Superior temporal gyrus (tissue), 1 donor: ENCODE results near the gene MRM2.
A peak's percentile ranks its signal among the peaks of the same experiment; 100 is the strongest.
"Not testable (repeated sequence)": the region's sequence is repeated elsewhere in the genome, so short reads cannot be mapped to it uniquely, and the experiment has no call there.

ENCODE experiments used
- DNase-seq: peaks from one replicate; pipeline ENCODE4 v3.0.0-alpha.2; 2016; ENCODE audit errors: extremely low spot score

Gene MRM2

DNA sequence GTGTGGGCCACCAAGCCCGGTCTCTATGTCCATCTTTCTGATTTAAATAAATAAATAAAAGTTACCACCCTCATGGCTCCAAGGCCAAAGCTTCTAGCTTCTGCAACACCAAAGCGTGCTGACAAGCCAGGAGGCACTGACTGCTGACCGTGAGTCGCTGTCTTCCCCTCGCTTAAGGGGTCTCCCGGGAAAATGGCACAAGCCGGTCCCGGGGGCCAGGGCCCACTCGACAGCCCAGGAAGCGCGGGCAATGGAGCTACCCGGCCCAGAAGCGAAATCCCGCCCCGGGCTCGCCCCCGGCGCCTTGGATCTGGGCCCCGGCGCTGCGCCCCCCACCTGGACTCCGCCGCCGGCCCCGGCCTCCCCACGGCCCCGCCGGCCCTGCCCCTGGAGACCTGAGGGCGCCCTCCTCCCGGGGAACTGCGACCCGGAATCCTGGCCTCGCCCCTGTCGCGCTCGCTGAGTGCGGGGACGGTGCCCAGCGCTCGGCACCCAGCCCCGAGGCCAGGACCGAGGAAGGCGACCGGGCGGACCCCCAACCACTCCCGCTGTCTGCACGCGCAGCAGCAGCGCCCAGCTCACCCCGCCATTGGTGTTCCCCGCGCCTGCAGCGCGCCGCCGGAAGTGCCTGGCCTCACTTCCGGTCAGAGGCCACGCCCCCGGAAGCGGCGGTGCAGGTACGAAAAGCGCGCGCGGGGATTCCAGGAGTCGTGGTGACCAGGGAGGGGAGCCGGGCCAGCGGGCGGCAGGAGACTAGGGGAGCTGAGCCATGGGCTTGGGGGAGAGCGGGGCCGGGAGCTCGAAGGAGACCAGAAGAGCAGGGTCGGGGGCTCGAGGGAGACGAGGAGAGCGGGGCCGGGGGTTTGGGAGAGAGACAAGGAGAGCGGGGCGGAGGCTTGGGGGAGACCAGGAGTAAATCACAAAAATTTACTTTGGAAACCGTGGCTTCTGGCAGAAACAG, at the start of gene MRM2, which contains the start of gene NUDT1:
MRM2 (minus strand) TSS at position 626 of the 961 bp plus-strand sequence; CDS start at position 590, 36 bp downstream.
NUDT1 (plus strand) TSS at position 647 of the 961 bp plus-strand sequence. CDS start 2,349 bp downstream, outside the sequence.
- DNase-seq = peak; percentile 77

DNA sequence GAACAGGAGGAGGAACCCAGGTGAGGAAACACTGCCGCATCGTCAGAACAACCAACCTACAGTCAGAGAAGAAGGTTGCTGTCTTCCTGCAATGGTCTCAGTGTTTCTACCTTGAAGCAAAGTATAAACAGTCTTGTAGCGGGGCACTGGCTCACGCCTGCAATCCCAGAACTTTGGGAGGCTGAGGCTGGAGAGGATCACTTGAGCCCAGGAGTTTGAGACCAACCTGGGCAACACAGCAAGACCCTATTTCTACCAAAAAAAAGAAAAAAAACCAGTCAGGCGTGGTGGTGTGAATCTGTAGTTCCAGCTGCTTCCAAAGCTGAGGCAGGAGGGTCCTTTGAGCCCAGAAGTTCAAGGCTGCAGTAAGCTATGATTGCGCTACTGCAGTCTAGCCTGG, 48.9 kb upstream of the MRM2 start:
- DNase-seq = no peak

DNA sequence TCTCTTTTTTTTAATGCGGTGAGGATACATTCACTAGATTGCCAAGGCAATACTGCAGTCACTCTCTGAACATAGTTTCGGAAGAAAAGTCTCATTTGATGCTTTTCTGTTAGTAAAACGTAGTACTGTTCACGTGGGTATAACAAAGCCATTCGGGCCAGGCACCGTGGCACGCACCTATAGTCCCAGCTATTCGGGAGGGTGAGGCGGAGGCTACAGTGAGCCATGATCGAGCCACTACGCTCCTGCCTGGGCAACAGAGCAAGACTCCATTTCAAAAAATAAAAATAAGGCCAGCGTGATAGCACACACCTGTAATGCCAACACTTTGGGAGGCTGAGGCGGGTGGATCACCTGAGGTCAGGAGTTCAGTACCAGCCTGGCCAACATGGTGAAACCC, 47.6 kb upstream of the MRM2 start:
- no peak for DNase-seq

DNA sequence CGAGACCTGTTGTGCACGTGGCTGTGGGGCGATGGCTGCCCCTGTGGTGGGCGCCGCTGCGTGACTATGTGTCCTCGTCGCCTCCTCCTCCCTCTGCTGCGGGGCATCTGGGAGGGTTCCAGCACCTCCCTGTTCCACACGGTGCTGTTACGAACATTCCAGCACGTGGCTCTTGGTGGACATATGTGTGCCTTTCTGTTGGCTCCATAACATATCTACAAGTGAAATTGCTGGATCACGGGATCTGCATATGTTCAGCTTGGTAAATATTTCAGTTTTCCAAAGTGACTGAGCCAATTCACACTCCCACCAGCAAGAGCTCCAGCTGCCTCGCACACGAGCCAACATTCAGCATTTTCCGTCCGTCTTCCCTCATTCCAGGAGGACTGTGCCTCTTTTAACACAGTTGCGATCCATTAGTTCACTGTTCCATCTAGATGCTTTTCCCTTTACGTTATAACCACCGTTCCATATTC, 47.1 kb upstream of the MRM2 start:
- peak; percentile 66 for DNase-seq

DNA sequence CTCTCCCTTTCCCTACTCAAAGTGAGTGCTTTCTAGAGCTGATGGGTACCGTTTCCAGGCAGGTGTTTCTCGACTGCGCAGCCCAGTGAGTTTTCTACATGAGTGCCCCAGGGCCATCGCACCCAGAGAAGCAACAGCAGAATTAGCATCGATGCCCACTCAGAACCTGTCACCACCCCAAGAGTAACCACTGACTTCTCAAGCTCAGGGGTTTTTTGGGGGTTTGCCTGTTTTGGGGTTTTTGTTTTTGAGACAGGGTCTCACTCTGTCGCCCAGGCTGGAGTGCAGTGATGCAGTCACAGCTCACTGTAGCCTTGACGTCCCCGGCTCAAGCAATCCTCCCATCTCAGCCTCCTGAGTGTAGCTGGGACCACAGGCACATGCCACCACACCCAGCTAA, 46.5 kb upstream of the MRM2 start:
- no peak for DNase-seq

DNA sequence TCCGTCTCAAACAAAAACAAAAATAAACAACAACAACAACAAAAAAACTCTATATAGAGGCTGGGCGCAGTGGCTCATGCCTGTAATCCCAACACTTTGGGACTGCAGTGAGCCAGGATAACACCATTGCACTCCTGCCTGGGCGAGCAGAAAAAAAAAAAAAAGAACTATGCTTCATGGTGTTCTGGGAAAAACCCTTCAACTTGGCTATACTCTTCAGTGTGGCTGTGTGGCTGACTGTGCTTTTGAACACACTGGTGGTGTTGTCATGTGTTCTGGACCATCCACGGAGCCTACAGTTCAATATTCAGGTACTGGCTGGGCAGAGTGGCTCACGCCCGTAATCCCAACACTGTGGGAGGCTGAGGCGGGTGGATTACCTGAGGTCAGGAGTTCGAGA, 45.7 kb upstream of the MRM2 start:
- no peak for DNase-seq

DNA sequence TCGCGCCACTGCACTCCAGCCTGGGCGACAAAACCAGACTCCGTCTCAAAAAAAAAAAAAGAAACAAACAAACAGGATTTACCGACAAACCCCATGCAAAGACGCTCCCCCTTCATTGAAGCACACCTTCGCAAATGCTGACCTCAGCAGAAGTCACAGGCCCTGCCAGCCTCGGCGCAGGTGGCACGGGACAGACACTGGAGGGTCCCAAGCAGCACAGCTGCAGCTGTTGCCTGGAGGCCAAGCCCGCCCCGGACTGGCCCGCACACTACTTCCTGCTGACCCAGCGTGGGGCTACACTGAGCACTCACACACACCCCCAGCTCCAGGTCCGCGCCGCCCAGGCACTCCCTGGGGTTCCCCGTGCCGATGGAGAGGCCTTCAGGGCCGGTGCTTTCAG, 41.1 kb upstream of the MRM2 start:
- DNase-seq = no peak

DNA sequence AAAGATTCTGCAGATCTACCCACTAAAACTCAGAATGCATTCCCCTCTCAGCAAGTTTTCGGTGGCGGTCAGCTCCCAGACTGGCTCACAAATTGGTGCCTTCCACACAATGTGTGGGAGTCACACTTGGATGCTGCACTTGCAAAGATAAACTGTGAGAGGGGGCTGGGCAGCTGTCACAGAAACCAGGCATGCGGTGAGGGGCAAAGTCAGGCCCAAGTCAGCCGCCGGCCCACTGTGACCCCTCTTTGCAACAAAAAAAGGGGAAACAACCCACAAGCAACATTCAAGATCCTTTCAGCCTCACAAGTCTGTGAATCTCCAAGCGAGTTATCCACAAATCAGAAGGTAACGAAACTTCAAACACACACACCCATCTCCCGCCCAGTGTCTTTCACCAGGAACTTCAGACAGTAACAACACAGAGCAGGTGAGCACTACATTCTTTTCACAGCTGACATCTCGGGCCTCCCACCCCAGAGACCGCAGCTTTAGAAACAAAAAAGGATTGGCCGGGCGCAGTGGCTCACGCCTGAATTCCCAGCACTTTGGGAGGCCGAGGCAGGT, 40.3 kb upstream of the MRM2 start:
- no peak for DNase-seq

DNA sequence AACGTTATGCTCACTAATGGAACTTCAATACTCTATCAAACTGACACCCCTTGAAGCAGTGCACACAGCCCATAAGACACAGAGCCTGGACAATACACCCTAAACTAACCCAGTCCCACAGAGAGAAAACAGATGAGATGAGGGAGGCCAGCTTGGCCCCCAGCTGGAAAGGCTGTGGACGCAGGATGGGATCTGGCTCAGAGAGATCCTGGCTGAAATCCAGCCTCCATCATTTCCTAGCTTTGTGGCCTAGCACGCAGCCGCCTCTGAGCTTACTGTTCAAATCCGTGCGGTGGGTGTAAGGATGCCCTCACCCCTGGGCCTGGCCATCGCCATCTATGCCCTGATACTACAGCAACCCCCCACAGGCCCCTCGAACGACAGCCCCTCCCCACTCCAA, 39.5 kb upstream of the MRM2 start:
- peak; percentile 47 for DNase-seq

DNA sequence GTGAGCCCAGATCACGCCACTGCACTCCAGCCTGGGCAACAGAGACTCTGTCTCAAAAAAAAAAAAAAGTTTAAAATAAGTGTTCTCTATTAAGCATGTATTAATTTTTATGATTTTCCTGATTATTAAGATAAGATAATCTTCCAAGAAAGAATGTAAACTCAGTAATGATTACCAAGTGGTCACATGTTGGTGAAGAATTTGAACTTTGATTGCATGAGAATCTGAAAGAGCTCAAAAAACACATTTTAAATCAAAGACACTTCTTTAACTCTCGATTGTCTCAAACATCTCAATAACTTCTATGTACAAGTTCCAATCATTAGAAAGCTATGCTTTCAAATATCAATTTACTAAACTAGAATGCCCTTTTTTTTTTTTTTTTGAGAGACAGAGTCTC, 38.4 kb upstream of the MRM2 start:
- DNase-seq = no peak

DNA sequence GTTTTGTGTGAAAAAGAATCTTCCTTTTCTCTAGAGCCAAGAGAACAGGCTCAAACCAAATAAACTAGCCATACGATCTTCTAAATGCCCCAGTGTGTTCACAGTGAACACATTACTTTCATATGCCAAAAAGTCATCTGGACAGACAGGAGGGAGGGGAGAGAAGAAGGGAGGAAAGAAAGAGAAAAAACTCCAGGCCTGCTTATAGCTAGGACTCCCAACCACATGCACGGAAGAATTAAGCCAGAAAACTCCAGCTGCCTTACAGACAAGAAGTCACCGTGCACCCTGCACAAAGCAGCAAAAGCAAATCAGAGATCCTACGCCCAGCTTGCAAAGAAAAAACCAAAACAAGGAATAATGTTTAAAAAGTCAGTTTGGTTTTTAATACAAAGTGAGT, 37.9 kb upstream of the MRM2 start:
- DNase-seq = no peak

DNA sequence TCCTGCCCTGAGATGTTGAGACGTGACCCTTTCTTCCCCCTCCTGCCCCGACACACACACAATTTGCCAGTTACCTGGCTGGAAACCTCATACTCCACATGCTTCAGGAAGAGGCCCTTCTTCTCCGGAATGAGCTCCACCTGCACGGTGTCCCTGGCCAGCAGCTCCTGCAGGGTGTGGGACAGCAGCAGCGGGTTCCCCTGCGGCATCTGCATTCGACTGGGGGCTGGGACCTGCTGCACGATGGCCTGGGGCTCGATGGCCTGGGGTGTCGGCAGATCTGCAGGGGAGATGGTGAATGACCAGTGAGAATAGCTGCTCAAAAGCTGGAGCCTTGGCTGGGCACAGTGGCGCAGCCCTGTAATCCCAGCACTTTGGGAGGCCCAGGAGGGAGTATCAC, 36.0 kb upstream of the MRM2 start:
- no peak for DNase-seq

DNA sequence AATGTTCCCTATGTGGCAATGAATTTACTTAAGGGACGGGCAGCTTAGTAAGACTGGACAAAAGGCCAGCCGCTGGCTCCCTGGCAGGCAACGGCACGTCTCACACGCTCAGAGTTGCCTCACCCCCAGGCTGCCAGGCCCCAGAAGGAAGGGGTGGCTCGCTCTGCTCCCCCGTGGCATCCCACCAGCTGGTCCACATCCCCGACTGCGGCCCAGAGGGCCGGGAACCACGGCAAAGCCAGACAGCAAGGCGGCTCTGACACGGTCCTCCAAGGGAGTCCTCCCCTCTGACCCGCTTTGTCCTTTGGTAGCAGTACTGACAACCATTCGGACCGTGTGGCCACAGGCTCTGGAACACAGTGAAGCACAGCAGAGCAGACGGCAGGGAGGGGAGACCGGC, 34.1 kb upstream of the MRM2 start:
- no peak for DNase-seq

DNA sequence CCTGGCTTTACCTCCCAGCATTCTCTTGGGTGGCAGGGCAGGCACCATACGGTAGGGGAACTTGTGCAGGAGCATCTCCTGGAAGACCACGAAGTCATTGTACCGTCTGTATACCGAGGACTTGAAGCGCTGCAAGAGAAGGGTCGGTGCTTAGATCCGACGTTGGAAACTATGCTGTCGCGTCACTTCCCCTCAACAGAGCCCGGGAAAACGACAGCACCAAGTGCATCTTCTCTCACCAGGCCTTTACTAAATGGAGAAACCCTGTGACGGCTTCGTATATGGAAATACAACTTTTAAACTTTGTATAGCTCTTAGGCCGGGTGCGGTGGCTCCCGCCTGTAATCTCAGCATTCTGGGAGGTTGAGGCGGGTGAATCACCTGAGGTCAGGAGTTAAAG, 33.1 kb upstream of the MRM2 start:
- DNase-seq = no peak

DNA sequence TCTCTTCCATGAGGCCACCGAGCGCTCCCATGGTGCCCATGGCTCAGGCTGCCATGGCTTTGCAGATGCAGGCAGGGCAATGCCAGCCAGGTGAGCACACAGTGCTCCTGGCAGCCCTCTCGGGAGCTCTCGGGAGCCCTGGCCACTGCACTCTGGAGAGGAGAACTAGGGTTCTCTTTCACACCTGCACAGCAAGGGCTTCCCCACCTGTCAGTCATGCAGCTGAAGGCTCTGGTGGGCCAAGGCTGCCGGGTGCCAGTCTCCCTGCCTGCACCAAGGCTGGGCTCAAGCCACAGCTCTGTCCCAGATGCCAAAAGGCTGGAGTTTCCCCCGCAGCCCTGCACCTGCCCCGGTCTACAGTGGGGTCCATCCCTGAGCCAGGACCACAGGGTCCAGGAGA, 32.7 kb upstream of the MRM2 start:
- no peak for DNase-seq

DNA sequence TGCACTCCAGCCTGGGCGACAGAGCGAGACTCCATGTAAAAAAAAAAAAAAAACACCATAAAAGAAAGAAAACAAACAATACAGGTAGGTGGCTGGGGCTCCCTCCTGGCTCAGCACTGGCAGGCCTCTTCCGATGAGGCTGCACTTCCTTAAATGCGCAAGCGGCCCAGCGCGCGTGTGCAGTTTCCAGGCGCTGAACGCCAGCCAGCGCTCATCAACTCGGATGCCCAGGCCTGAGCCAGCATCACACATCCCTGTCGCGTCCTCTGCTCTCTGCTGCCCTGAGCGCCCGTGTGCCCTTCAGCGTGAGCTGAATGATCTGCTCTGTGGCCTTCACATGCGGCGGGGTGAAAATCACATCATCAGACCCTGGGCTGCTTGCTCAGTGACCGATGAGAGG, 31.9 kb upstream of the MRM2 start:
- DNase-seq = no peak

DNA sequence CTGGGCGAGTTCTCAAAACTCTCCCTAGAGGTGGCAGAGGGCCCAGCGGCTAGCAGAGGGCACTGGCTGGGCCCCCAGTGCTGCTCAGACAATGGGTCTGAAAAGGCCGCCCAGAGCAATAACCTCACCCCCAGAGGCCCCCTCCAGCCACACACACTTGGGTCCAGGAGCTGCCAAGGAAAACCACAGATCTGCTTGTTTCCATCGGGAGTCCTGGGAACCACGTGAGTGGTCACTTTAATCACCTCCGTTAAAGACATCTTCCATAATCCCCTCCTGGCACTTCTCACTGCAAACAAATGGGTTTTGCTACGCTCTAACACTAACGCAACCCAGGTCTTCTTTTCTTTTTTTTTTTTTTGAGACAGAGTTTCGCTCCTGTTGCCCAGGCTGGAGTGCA, 30.0 kb upstream of the MRM2 start:
- DNase-seq = no peak

DNA sequence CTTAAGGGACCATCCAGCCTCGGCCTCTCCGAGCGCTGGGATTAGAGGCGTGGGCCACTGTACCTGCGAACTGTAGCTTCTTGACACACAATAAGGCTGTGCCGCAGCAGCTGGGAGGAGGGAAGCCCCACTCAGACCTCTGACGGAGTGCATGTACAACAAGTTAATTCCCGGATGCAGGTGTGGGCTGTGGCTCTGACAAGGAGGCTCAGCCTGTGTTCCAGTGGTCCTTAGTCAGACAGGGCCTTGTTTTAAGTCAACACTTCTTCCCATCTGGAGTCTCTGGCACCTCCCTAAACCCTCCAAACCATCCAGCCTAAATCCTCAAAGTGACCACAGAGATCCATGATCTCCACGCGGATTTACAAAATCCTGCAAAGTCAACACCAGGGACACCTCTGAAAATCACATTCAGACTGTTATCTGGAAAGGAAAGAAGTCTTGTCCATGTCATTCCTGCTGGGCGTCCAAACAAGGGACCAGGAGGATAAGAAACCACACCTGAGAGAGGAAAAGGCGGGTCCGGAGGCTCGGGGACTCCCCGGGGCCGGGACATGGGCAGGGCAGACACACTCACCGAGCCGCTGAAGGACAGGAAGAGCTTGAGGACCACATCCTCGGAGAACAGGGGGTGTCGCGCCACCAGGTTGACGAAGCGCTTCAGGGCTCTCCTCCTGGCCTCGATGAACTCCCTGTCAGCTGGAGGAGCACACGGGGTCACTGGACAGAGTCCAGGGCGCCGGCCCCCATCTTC, 29.4 kb upstream of the MRM2 start:
- no peak for DNase-seq

DNA sequence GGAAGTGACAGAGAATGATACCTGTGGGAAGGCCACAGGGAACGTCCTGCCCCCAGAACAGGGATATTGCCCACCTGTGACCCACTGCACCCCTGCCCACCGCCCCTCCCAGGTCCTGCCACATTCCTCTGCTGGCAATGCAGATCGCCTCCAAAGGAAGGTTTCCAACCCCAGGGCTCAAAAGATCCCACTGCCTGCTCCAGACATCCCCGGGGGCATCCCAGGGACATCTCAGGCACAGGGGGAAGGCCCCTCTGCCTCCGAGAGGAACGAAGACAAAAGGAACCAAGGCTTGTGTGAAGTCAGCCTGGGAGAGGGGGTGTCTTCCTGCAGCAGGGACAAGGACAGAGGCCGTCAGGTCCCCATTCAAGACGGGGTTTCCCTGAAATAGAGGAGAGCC, 28.5 kb upstream of the MRM2 start:
- no peak for DNase-seq

DNA sequence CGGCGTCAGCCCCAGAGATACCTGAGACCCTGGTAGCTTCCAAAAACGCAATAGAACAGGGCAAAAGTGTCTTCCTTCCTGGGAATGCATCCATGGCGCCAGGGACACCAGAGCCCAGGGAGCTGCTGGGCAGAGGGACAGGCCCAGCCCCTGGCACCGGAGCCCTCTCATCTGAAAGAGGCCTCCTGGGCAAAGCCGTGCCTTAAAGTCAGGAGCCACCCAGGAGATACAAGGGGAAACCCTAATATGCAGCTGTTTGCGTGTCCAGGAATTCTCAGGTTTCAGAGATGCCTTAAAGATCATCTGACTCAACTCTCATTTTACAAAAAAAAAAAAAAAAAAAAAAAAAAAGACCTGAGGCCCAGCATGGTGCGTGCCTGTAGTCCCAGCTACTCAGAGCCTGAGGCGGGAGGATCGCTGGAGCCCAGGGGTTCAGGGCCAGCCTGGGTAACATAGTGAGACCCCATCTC, 28.0 kb upstream of the MRM2 start:
- no peak for DNase-seq

DNA sequence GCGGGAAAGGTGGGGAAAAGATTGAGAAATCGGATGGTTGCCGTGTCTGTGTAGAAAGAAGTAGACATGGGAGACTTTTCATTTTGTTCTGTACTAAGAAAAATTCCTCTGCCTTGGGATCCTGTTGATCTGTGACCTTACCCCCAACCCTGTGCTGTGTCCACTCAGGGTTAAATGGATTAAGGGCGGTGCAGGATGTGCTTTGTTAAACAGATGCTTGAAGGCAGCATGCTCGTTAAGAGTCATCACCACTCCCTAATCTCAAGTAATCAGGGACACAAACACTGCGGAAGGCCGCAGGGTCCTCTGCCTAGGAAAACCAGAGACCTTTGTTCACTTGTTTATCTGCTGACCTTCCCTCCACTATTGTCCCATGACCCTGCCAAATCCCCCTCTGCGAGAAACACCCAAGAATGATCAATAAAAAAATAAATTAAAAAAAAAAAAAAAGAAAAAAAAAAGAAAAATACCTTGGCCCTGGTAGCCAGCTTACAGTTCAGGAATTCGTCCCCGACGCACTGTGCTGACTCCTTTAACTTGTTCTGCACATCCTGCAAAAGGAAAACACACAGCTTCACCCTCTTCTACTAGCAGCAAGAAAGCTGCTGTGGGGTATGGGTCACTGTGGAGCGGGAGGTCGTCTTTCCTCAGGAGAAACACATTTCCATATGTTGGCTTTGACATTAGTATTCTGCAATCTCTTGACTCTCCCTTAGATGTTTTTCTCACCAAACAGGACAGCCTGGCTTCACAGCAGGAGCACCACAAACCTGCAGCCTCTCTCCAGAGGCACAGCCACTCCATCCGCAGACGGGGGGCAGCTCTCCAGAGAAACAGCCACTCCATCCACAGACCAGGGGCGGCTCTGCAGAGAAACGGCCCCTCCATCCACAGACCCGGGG, 27.3 kb upstream of the MRM2 start:
- not testable (repeated sequence) for DNase-seq
